Smooth muscle cell (in vitro differentiated cells): ENCODE results near the gene TCF4. TPM values are rescaled to one million over a fixed set of nuclear protein-coding genes. Genes with fewer than 3 reads are reported as not detected.

Source experiments
- DNase-seq: peaks from one replicate; lab custom pipeline; 2025; ENCODE audit not compliant: unreplicated experiment; lab: John Stamatoyannopoulos, UW
- H2AFZ ChIP-seq: fragments of 200-600 bp; sonication (generic); 2 replicates; pipeline ENCODE4 v1.6.0; 2016; ENCODE audit warnings: antibody characterized with exemption, low read depth, mild to moderate bottlenecking
- H3F3A ChIP-seq: fragments of 200-600 bp; sonication (generic); 2 replicates; pipeline ENCODE4 v1.6.0; 2017; ENCODE audit warnings: antibody characterized with exemption, low read depth
- H3K27ac ChIP-seq: fragments of 200-600 bp; sonication (generic); 2 replicates; pipeline ENCODE4 v1.5.1; 2016; ENCODE audit warnings: low read depth, mild to moderate bottlenecking
- H3K27me3 ChIP-seq: fragments of 200-600 bp; sonication (generic); 2 replicates; pipeline ENCODE4 v1.6.1; 2016; ENCODE audit warnings: low read depth, mild to moderate bottlenecking
- H3K36me3 ChIP-seq: fragments of 200-600 bp; sonication (generic); 2 replicates; pipeline ENCODE4 v1.5.1; 2016; ENCODE audit warnings: low read depth
- H3K4me1 ChIP-seq: fragments of 200-600 bp; sonication (generic); 2 replicates; pipeline ENCODE4 v1.5.1; 2016; ENCODE audit warnings: low read depth
- H3K4me2 ChIP-seq: fragments of 200-600 bp; sonication (generic); 2 replicates; pipeline ENCODE4 v1.6.0; 2016; ENCODE audit warnings: mild to moderate bottlenecking
- H3K4me3 ChIP-seq: fragments of 200-600 bp; sonication (generic); 2 replicates; pipeline ENCODE4 v1.5.1; 2016; ENCODE audit warnings: mild to moderate bottlenecking
- H3K79me2 ChIP-seq: fragments of 200-600 bp; sonication (generic); 2 replicates; pipeline ENCODE4 v1.6.0; 2016; ENCODE audit warnings: low read depth, mild to moderate bottlenecking
- H3K9ac ChIP-seq: fragments of 200-600 bp; sonication (generic); 2 replicates; pipeline ENCODE4 v1.6.0; 2016; ENCODE audit warnings: low read depth
- H3K9me3 ChIP-seq: fragments of 200-600 bp; sonication (generic); replicated peaks from 2 replicates; pipeline ENCODE4 v1.5.1; 2016; ENCODE audit warnings: low read depth
- H4K20me1 ChIP-seq: fragments of 200-600 bp; sonication (generic); 2 replicates; pipeline ENCODE4 v1.6.0; 2016; ENCODE audit warnings: low read depth
- WGBS: methylation state at CpG from one replicate; pipeline ENCODE4 v1.1.7; 2016; ENCODE audit warnings: low lambda C conversion rate; 5-methylcytosine and 5-hydroxymethylcytosine counted together
- polyA plus RNA-seq: library from polyadenylated mRNA; unstranded; fragments of >200 nt; fragmentation: Nextera tagmentation; extraction: Ambion mirVana; gene quantifications from 2 replicates; pipeline ENCODE4 v1.2.1, GENCODE V29; 2016
- total RNA-seq: library from RNA; depleted of rRNA; stranded (reverse); fragments of >200 nt; gene quantifications from 2 replicates; pipeline ENCODE4 v1.2.3, GENCODE V29; 2014
- TF ChIP-seq, protein P1 (sequence below): fragments of 200-600 bp; sonication (generic); IDR thresholded peaks from 2 replicates; pipeline ENCODE4 v1.5.1; 2017; ENCODE audit warnings: borderline replicate concordance, mild to moderate bottlenecking, antibody characterized with exemption; ENCODE audit not compliant: insufficient read depth, poor library complexity, severe bottlenecking

The TCF4 gene
- total and polyA plus RNA-seq, 2 experiments from 2014 or later, result 105 to 120 TPM

DNA sequence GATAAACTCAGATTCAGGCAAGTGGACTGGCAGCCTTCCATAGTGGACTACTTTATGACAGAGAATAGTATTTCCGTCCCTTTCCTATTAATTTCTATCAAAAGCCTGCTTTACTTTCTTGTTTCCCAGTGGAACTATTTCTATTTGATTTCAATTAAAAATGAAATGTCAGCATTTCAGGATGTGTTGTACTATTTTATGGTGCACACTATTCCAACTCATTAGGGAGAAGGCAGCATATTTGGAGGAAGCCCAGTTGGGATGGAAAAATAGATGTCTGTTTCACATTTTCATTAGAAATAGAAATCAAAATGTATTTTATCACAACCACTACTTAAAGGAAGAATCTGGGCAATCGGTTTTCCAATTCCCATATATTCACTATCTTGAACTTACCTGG, 37.9 kb upstream of the TCF4 start:
- H2AFZ ChIP-seq, result no peak overlapping the region
- no peak overlapping the region for H3K9ac ChIP-seq
- H3K36me3 ChIP-seq, result no peaks in the 10 kb centered on the region
- H3K4me3 ChIP-seq, result no peak overlapping the region
- 95% methylated on average over 2 of the region's 2 CpGs for WGBS
- H3K79me2 ChIP-seq, result no peaks in the 10 kb centered on the region
- TF ChIP-seq, protein P1, sequence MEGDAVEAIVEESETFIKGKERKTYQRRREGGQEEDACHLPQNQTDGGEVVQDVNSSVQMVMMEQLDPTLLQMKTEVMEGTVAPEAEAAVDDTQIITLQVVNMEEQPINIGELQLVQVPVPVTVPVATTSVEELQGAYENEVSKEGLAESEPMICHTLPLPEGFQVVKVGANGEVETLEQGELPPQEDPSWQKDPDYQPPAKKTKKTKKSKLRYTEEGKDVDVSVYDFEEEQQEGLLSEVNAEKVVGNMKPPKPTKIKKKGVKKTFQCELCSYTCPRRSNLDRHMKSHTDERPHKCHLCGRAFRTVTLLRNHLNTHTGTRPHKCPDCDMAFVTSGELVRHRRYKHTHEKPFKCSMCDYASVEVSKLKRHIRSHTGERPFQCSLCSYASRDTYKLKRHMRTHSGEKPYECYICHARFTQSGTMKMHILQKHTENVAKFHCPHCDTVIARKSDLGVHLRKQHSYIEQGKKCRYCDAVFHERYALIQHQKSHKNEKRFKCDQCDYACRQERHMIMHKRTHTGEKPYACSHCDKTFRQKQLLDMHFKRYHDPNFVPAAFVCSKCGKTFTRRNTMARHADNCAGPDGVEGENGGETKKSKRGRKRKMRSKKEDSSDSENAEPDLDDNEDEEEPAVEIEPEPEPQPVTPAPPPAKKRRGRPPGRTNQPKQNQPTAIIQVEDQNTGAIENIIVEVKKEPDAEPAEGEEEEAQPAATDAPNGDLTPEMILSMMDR, result no peak
- H3K27ac ChIP-seq, result no peak overlapping the region
- H3K27me3 ChIP-seq, result no peaks in the 10 kb centered on the region
- H3K9me3 ChIP-seq, result no peaks in the 10 kb centered on the region
- H3K4me1 ChIP-seq, result no peaks in the 10 kb centered on the region
- no peaks in the 10 kb centered on the region for H3F3A ChIP-seq
- H4K20me1 ChIP-seq, result no peaks in the 10 kb centered on the region
- H3K4me2 ChIP-seq, result no peak overlapping the region
- DNase-seq, result no peak

DNA sequence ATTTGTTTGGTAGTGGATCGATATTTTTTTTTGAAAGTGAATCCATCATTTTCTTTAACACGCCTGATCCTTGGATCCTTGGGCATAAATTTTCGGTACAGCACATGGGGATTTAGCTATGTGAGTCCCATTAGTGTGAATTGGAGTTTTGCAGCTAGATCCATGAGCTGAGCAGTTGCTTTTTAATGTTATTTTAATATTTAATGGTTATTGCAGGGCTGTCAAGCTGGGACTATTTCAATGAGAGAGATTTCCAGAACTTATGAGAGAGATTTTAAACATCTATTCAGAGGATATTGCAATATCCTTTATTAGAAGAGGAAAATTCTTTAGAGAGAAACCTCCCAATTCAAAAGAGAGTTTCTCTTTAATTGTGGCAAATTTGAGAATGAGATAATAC, 35.6 kb upstream of the TCF4 start:
- no peaks in the 10 kb centered on the region for H3K36me3 ChIP-seq
- TF ChIP-seq, protein P1, result no peak
- H3K79me2 ChIP-seq, result no peaks in the 10 kb centered on the region
- no peak overlapping the region for H3K4me3 ChIP-seq
- H3K27me3 ChIP-seq, result no peaks in the 10 kb centered on the region
- H3K9ac ChIP-seq, result no peak overlapping the region
- H3K4me1 ChIP-seq, result no peaks in the 10 kb centered on the region
- H4K20me1 ChIP-seq, result no peaks in the 10 kb centered on the region
- DNase-seq, result no peak
- no peak overlapping the region for H2AFZ ChIP-seq
- H3F3A ChIP-seq, result no peaks in the 10 kb centered on the region
- WGBS, result 99% methylated on average over 3 of the region's 3 CpGs
- no peak overlapping the region for H3K4me2 ChIP-seq
- no peaks in the 10 kb centered on the region for H3K9me3 ChIP-seq
- H3K27ac ChIP-seq, result no peak overlapping the region

DNA sequence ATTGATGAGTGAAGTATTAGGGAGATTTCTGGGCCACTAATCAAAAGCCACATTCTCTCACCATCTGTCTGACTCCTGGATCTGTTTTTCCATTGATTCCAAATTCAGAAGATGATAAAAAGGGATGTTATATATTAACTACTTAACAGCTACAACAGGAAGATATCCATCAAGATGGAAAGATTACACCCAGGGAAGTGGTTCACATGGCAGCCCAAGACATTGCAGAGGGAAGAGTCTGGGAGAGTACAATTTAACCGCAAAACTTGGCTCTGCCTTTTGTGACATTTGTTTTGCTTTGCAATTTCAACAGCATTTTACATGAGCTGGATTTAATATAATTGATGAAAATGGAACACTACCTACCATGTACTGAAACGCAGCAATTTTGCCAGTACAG, 22.5 kb upstream of the TCF4 start:
- no peaks in the 10 kb centered on the region for H3K27me3 ChIP-seq

DNA sequence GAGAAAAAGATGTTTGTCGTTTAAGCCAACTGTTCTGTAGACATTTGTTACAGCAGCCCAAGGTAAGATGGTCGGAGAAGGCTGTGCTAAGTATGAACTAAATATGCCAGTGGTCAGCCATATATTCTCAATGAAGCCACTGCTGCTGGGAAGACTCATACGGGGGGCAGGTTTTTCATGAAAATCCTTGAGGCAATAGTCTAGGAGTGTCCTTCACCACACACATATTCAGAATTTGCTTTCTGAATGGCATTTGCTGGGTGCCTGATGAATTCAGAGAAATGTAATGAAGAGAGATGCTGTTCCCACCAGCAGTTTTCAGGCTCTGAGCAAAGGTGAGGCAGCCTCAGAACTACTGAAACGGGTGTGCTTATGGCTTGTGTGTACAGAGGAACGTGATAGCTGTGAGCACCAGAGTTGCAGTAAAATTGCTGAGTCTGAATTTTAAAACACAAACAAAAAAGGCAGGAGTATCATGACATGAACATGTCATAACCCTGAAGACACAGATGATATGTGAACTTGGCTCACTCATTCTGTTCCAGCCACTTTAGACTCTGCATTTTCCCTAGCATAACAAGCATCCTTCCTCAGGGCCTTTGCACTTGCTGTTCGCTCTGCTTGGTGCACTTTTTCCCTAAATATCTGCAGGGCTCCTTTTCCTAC, 21.3 kb upstream of the TCF4 start:
- TF ChIP-seq, protein P1, result no peak
- Histone ChIP-seq H4K20me1 (no peaks in the 10 kb centered on the region), H3K27ac (no peak overlapping the region), H3K9ac (no peak overlapping the region), H2AFZ (no peak overlapping the region), H3K4me1 (no peaks in the 10 kb centered on the region), H3K36me3 (no peaks in the 10 kb centered on the region), H3K9me3 (no peaks in the 10 kb centered on the region), H3K4me3 (no peak overlapping the region), H3K27me3 (no peaks in the 10 kb centered on the region), H3F3A (no peaks in the 10 kb centered on the region), H3K4me2 (no peak overlapping the region), H3K79me2 (no peaks in the 10 kb centered on the region)
- DNase-seq, result no peak
- WGBS, result 92% methylated on average over 6 of the region's 6 CpGs

More for the DNA sequence above, 22.5 kb upstream of the TCF4 start:
- WGBS, result 100% methylated on average over 2 of the region's 2 CpGs
- Histone ChIP-seq H3K36me3 (no peaks in the 10 kb centered on the region), H4K20me1 (no peaks in the 10 kb centered on the region), H3K27ac (no peak overlapping the region), H3K4me2 (no peak overlapping the region), H3K79me2 (no peaks in the 10 kb centered on the region), H3K9ac (no peak overlapping the region), H3K4me1 (no peaks in the 10 kb centered on the region), H3K4me3 (no peak overlapping the region), H2AFZ (no peak overlapping the region), H3K9me3 (no peaks in the 10 kb centered on the region), H3F3A (no peaks in the 10 kb centered on the region)
- no peak for DNase-seq
- TF ChIP-seq, protein P1, result no peak
